Measurements from ENCODE around the gene SEPTIN3.

Gene SEPTIN3

GRCh38 chr22:41975299-41976069, 6.2 kb downstream of the SEPTIN3 start:
- TF ChIP-seq CTCF (IDR thresholded peaks at IDR 0.05), result no peak

GRCh38 chr22:41976070-41976901, 7.0 kb downstream of the SEPTIN3 start:
- no peak for TF ChIP-seq CTCF (IDR thresholded peaks at IDR 0.05)

GRCh38 chr22:41976961-41977566, 7.8 kb downstream of the SEPTIN3 start:
- no peak for TF ChIP-seq CTCF (IDR thresholded peaks at IDR 0.05)

- TF ChIP-seq CTCF (IDR thresholded peaks at IDR 0.05), result no peak
Measured at GRCh38 chr22:41978732-41979131, 9.5 kb downstream of the SEPTIN3 start.

- TF ChIP-seq CTCF (IDR thresholded peaks at IDR 0.05), result no peak
Measured at GRCh38 chr22:41979423-41980250, 10.4 kb downstream of the SEPTIN3 start.

- TF ChIP-seq CTCF (IDR thresholded peaks at IDR 0.05), result no peak
Measured at GRCh38 chr22:41982865-41983264, 13.6 kb downstream of the SEPTIN3 start.
